Neural progenitor cell (in vitro differentiated cells): Measurements from ENCODE around the gene SLC22A16.

ENCODE experiments used
- CTCF ChIP-seq: fragments of 200-600 bp; sonication (generic); IDR thresholded peaks from 2 replicates; pipeline ENCODE4 v1.5.1; 2017; ENCODE audit warnings: antibody characterized with exemption, mild to moderate bottlenecking
- EZH2 ChIP-seq: fragments of 200-600 bp; sonication (generic); IDR thresholded peaks from 2 replicates; pipeline ENCODE4 v1.6.1; 2017; ENCODE audit warnings: antibody characterized with exemption, mild to moderate bottlenecking, moderate library complexity
- EZH2phosphoT487 ChIP-seq: fragments of 200-600 bp; sonication (generic); IDR thresholded peaks from 2 replicates; pipeline ENCODE4 v1.6.1; 2017; ENCODE audit warnings: antibody characterized with exemption

GRCh38 chr6:110514818-110515217 lies 38.4 kb upstream of the SLC22A16 start:
- no peak for TF ChIP-seq CTCF
- no peak for TF ChIP-seq EZH2
- no peak for TF ChIP-seq EZH2phosphoT487
